Activated CD4-positive, alpha-beta T cell treated with anti-CD3 and anti-CD28 coated beads, Interleukin-2, amount 50 U/mL, for 16 hours (primary cell): ENCODE measurements around the gene PCBP3.
"Not testable (repeated sequence)": the region's sequence is repeated elsewhere in the genome, so short reads cannot be mapped to it uniquely, and the experiment has no call there.

Experiments
- DNase-seq: peaks from one replicate; pipeline ENCODE4 v3.0.0-alpha.2; 2020

Gene PCBP3

GRCh38 chr21:45940091-45940490, 296.6 kb downstream of the PCBP3 start:
- DNase-seq = no peak

GRCh38 chr21:45940621-45941337, 297.3 kb downstream of the PCBP3 start:
- DNase-seq = no peak

GRCh38 chr21:45941338-45941710, 297.8 kb downstream of the PCBP3 start:
- no peak for DNase-seq

- DNase-seq = no peak
Measured at GRCh38 chr21:45941717-45942546, 298.4 kb downstream of the PCBP3 start.

DNA sequence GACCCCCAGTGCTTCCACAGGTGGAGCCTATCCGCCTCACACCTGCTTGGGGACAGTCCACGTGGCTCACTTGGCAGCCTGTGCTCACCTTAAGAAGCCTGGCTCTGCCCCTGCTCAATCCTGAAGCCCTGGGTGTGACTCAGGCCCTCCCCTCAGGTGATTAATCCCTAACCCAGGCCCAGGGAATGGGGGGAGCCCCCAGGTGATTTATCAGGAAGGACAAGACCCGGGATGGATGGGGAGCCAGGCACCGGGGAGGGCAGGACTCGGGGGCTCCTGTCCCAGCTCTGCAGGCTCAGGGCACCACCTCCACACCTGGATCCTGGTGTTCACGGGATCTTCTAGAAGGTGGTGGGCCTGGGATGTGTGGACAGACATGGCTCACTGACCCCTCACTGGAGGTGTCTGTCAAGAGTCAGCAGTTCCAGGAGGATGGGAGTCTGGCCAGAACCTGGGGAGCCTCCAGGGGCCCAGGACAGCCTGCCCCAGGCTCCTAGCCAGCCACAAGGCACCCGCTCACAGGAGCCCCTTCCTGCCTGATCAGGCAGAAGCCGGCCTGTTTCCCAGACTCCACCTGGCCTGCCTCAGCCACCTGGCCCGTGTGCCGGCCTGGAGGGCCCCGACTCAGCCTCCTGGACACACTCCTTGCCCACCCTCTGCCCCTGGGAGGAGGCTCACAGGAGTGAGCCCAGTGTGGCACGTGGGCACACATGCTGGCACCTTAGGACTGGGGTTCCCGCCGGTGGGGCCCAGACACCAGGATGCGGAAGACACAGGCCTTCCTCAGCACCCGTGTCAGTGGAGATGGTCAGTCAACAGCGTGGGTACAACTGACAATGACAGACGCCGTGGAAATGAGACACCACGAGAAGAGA, 299.5 kb downstream of the PCBP3 start:
- no peak for DNase-seq

DNA sequence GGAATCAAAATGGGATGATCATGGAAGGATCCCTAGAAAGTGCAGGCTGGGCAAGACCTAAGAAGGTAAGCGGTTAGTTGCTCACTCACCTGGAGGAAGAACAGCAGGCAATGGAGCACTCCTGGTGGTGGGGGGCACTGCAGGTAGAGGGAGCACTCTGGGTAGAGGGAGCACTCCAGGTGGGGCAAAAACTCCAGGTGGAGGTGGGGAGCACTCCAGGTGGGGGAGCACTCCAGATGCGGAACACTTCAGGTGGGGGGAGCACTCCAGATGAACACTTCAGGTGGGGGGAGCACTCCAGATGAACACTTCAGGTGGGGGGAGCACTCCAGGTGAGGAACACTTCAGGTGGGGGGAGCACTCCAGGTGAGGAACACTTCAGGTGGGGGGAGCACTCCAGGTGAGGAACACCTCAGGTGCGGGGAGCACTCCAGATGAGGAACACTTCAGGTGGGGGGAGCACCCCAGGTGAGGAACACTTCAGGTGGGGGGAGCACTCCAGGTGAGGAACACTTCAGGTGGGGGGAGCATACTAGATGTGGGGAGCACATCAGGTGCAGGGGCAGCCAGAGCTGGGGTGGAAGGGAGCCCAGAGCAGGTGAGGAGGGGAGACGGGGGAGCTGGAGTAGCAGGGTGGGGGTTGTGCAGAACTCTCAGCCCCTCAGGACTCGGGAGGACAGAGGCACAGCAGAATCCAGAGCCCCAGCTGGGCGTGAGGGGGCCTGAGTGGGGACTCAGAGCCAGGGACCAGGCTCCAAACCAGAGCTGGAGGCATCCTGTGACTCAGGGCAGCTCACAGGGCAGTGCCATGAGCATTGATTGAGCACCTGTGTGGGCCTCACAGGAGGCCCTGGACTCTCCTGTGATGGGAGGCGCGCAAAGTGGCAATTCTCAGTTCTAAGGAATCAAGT, 300.4 kb downstream of the PCBP3 start:
- DNase-seq = no peak

- no peak for DNase-seq
Measured at GRCh38 chr21:45944601-45945000, 301.1 kb downstream of the PCBP3 start.

DNA sequence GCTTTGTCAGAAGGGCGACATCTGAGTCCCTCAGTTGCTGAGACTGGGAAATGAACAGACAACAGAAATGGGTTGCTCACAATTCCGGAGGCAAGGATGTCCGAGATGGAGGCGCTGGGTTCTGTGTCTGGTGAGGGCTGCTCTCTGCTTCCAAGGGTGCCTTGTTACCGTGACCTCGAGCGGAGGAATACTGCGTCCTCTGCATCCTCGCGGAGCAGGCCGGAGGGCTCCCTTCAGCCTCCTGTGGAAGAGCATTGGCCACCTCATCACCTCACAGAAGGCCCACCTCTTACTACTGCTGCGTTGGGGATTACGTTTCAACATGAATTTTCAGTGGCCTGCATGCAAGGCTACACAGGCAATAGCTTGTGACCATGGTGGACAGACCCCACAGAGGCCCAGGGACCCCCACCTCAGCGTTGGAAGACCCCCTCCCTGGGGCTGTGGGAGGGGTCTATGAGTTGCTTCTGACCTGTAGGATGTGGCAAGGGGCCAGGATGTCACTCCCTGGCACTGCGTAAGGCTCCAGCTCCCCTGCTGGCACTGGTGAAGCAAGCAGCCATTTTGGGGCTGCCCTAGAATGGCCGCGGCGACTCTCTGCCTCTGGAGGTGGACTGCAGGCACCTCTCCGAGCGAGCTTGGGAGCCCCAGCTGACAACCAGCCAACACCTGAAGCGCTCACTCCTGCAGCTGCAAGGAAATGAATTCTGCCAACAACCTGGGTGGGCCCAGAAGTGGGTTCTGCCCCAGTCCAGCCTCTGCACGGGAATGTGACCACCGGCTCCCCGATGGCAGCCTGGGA, 301.7 kb downstream of the PCBP3 start:
- no peak for DNase-seq

DNA sequence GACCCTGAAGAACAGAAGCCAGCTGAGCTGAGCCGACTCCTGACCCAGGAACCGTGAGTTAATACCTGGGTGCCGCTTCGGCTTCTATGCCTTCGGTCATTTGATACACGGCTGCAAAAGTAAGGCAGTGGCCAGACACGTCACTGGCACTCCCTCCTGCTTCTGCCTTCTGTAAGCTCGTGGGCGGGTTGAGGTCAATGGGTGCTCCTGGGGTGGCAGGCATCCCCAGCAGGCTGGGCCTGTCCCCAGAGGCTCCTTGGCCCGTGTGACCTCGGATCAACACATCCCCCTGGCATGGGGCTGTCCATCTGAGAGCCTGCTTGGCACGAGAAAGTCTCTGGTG, 302.3 kb downstream of the PCBP3 start:
- no peak for DNase-seq

DNA sequence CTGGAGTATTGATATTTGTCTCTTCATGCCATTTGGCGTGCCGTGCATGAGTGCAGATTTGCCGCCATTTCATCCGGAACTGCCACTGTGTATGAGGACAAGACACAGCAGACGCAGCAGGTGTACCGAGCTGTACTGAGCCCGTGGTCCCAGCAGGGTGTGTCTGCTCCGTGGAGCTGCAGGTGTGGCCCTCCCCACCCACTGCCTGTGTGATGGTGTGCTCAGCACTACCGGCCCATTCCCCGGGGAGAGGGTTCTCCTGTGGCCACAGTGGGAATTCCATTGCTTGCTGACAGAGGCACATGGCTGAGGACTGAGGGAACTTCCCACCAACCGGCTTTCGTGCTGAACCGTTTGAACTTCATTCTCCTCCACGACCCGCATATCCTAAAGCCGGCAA, 303.8 kb downstream of the PCBP3 start:
- DNase-seq = no peak

- no peak for DNase-seq
Measured at GRCh38 chr21:45947716-45948255, 304.3 kb downstream of the PCBP3 start.

GRCh38 chr21:45948576-45949141, 305.1 kb downstream of the PCBP3 start:
- no peak for DNase-seq

GRCh38 chr21:45949928-45950739, 306.6 kb downstream of the PCBP3 start:
- no peak for DNase-seq

GRCh38 chr21:45950740-45951515, 307.4 kb downstream of the PCBP3 start:
- no peak for DNase-seq

- DNase-seq = no peak
Measured at GRCh38 chr21:45951676-45952075, 308.2 kb downstream of the PCBP3 start.

- DNase-seq = not testable (repeated sequence)
Measured at GRCh38 chr21:45952527-45952926, 309.0 kb downstream of the PCBP3 start.

DNA sequence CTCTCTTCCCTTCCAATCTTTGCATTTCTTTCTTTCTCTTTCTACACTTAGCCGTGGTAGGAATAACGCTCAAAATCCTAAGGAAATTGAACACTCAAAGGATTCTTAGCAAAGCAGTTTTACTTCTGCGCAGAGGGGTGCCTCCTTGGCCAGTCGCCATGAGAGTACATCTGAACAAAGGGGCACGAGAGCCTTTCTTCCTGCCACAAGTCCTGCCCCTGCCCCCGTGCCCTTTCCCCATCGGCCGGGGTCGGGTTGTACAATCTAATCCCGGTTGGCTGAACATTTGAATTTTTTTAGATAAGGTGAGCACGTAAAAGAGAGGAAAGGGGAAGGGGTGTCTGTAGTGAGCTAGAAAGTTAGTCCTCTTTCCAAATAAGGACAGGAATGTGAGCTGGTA, 309.4 kb downstream of the PCBP3 start:
- DNase-seq = no peak

DNA sequence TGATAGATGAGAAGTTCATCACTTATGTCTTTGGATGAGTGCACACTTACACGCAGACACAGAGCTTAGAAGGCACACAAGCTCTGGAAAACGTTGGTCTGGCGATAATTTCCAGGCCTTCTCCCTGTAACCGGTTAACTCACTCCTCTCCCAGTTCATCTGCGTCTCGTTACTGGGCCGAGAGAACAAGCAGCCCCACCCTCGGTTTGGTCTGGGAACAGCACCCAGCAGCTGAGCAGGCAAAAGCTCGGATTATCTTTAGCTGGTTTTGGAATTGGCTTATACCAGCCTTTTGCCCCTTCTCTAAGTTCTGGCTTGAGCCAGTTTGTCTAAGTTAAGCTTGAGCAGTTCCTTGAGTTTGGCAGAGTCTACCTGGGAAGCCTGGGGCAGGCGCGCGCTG, 310.7 kb downstream of the PCBP3 start:
- no peak for DNase-seq

DNA sequence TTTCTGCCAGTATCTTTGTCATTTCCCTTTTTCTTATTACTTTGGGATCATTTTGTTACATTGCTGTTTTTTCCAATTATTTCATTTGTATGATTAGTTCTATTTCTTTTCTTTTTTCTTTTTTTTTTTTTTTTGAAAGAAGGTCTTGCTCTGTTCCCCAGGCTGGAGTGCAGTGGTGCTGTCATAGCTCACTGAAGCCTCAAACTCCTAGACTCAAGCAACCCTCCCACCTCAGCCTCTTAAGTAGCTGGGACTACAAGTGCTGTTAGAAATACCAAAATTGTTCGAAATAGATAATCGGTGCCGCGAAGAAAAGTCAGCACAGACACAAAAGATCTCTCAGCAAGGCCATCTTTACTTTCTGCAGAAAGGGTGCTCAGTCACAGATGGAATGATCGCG, 311.4 kb downstream of the PCBP3 start:
- DNase-seq = no peak
